SK-N-MC (cell line): ENCODE data around the gene BARX1.

Source experiments
- DNase-seq: peaks from one replicate; pipeline ENCODE4 v3.0.0-alpha.2; 2011; ENCODE audit warnings: low read depth, low spot score
- H3K27ac ChIP-seq: fragments of 200-600 bp; sonication (generic); 2 replicates; pipeline ENCODE4 v1.5.1; 2016; ENCODE audit warnings: mixed run types
- H3K36me3 ChIP-seq: fragments of 200-600 bp; sonication (generic); 2 replicates; pipeline ENCODE4 v1.6.1; 2017; ENCODE audit warnings: antibody characterized with exemption, low read length, mixed read lengths; ENCODE audit not compliant: insufficient read depth
- H3K4me3 ChIP-seq: fragments of 200-600 bp; sonication (generic); 2 replicates; pipeline ENCODE4 v1.5.1; 2016
- H3K9ac ChIP-seq: fragments of 200-600 bp; sonication (generic); 2 replicates; pipeline ENCODE4 v1.8.0; 2017; ENCODE audit warnings: mixed run types, mixed read lengths; ENCODE audit not compliant: insufficient read length
- H3K9me3 ChIP-seq: fragments of 200-600 bp; sonication (generic); 2 replicates; pipeline ENCODE4 v1.6.1; 2017; ENCODE audit warnings: low read depth, mild to moderate bottlenecking, antibody characterized with exemption, low read length, moderate library complexity, mixed read lengths
- EZH2 ChIP-seq: fragments of 200-600 bp; sonication (generic); IDR thresholded peaks from one replicate; pipeline ENCODE4 v1.6.1; 2017; ENCODE audit warnings: antibody characterized with exemption
- FOXP2 ChIP-seq: optimal IDR thresholded peaks from 2 replicates; pipeline ENCODE3; 2011; ENCODE audit warnings: mild to moderate bottlenecking, moderate library complexity; ENCODE audit not compliant: insufficient read depth; ENCODE audit errors: extremely low read length, control extremely low read depth
- POLR2AphosphoS5 ChIP-seq: IDR thresholded peaks from 2 replicates; pipeline ENCODE4 v1.6.1; 2012; ENCODE audit warnings: mild to moderate bottlenecking, low read depth, low read length, borderline replicate concordance

The BARX1 gene

GRCh38 chr9:93962561-93963440, 7.6 kb upstream of the BARX1 start:
- no peak overlapping the region for H3K27ac ChIP-seq
- H3K9ac ChIP-seq, result no peak overlapping the region
- no peaks in the 10 kb centered on the region for H3K9me3 ChIP-seq
- no peaks in the 10 kb centered on the region for H3K36me3 ChIP-seq
- TF ChIP-seq EZH2 (no peak), POLR2AphosphoS5 (no peak), FOXP2 (no peak)
- peak; percentile 63 for DNase-seq
- H3K4me3 ChIP-seq, result peak overlapping the region; percentile 29; the same call in 1 of the 2 replicates

- Histone ChIP-seq H3K27ac (no peak overlapping the region), H3K9ac (no peak overlapping the region), H3K9me3 (no peaks in the 10 kb centered on the region), H3K4me3 (no peak overlapping the region), H3K36me3 (no peaks in the 10 kb centered on the region)
- TF ChIP-seq POLR2AphosphoS5 (no peak), FOXP2 (no peak), EZH2 (no peak)
- DNase-seq, result no peak
Observed at GRCh38 chr9:93962017-93962416, 6.9 kb upstream of the BARX1 start.

- Histone ChIP-seq H3K9ac (no peak overlapping the region), H3K9me3 (no peaks in the 10 kb centered on the region), H3K4me3 (no peak overlapping the region), H3K27ac (no peak overlapping the region), H3K36me3 (no peaks in the 10 kb centered on the region)
- no peak for TF ChIP-seq FOXP2
- TF ChIP-seq POLR2AphosphoS5, result no peak
- no peak for TF ChIP-seq EZH2
- no peak for DNase-seq
Observed at GRCh38 chr9:93960971-93961841, 6.1 kb upstream of the BARX1 start.

GRCh38 chr9:93960221-93960970, 5.2 kb upstream of the BARX1 start:
- Histone ChIP-seq H3K9me3 (no peaks in the 10 kb centered on the region), H3K4me3 (no peak overlapping the region), H3K9ac (no peak overlapping the region), H3K27ac (no peak overlapping the region), H3K36me3 (no peaks in the 10 kb centered on the region)
- TF ChIP-seq EZH2 (no peak), POLR2AphosphoS5 (no peak), FOXP2 (no peak)
- no peak for DNase-seq

- TF ChIP-seq FOXP2, result no peak
- TF ChIP-seq EZH2, result no peak
- no peak for TF ChIP-seq POLR2AphosphoS5
- H3K9me3 ChIP-seq, result no peaks in the 10 kb centered on the region
- H3K9ac ChIP-seq, result no peak overlapping the region
- H3K36me3 ChIP-seq, result no peaks in the 10 kb centered on the region
- no peak for DNase-seq
- H3K27ac ChIP-seq, result no peak overlapping the region
- no peak overlapping the region for H3K4me3 ChIP-seq
Observed at GRCh38 chr9:93959739-93960154, 4.6 kb upstream of the BARX1 start.

GRCh38 chr9:93958819-93959682, 3.9 kb upstream of the BARX1 start:
- no peaks in the 10 kb centered on the region for H3K9me3 ChIP-seq
- TF ChIP-seq EZH2 (peak; percentile 60), POLR2AphosphoS5 (no peak)
- H3K9ac ChIP-seq, result no peak overlapping the region
- H3K4me3 ChIP-seq, result peak overlapping the region; percentile 63
- no peaks in the 10 kb centered on the region for H3K36me3 ChIP-seq
- no peak for DNase-seq
- H3K27ac ChIP-seq, result no peak overlapping the region

GRCh38 chr9:93958121-93958818, 3.1 kb upstream of the BARX1 start:
- H3K27ac ChIP-seq, result no peak overlapping the region
- no peak overlapping the region for H3K9ac ChIP-seq
- H3K9me3 ChIP-seq, result no peaks in the 10 kb centered on the region
- no peak for DNase-seq
- TF ChIP-seq FOXP2 (no peak), EZH2 (no peak), POLR2AphosphoS5 (no peak)
- H3K36me3 ChIP-seq, result no peaks in the 10 kb centered on the region
- H3K4me3 ChIP-seq, result peak overlapping the region; percentile 63
